Measurements from ENCODE around the gene CCDC90B. TPM values are rescaled to one million over a fixed set of nuclear protein-coding genes. Genes with fewer than 3 reads are reported as not detected.
"Not testable (repeated sequence)": the region's sequence is repeated elsewhere in the genome, so short reads cannot be mapped to it uniquely, and the experiment has no call there.

The CCDC90B gene
- total and polyA plus RNA-seq, 11 donors: 17.9 to 31.7 (median 26.7) TPM

DNA sequence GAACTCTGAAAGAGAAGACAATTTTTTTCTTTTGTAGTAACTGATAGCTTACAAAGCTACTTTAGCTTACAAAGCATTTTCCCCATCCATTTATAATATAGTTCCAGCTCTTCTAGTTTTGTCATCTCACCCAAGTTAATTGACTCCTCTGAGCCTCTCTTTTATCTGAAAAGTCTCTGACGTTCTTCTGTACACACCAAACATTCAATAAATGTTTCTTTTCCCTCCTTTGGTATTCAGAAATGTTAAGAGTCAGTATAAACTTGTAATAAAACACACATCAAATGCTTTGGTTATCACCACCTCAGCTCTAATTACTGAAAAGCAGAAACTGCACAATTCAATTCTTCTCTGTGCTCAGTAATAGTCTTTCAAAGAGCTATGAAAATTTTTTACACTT is 5.9 kb downstream of the CCDC90B start:
- no peaks in the 10 kb centered on the region for H3K27me3 ChIP-seq
- DNase-seq (no peak), ATAC-seq (no peak)
- 60 to 89% (median 63%) methylated on average over 1 of the region's 1 CpG for WGBS, 4 donors
- H3K36me3 ChIP-seq: peaks cover 0 to 54% (median 45%) of the 10 kb centered on the region in 9 donors
- H3K4me1 ChIP-seq: peaks cover 0 to 40% (median 26%) of the 10 kb centered on the region in 12 donors
- intact Hi-C loops (cut with DNase I): loop anchor here in 2 of 10 donors (10.0 kb wide), 1 partner anchor 375 kb away; the partner anchor contains the start of genes DDIAS (in 2 of the 2) and PRCP (in 2 of the 2)
- no peak overlapping the region for H3K4me3 ChIP-seq
- H3K9me3 ChIP-seq: no peaks in the 10 kb centered on the region
- no peak overlapping the region for H3K27ac ChIP-seq
- TF ChIP-seq POLR2A (IDR thresholded peaks at IDR 0.05): no peak
- TF ChIP-seq, protein P1, sequence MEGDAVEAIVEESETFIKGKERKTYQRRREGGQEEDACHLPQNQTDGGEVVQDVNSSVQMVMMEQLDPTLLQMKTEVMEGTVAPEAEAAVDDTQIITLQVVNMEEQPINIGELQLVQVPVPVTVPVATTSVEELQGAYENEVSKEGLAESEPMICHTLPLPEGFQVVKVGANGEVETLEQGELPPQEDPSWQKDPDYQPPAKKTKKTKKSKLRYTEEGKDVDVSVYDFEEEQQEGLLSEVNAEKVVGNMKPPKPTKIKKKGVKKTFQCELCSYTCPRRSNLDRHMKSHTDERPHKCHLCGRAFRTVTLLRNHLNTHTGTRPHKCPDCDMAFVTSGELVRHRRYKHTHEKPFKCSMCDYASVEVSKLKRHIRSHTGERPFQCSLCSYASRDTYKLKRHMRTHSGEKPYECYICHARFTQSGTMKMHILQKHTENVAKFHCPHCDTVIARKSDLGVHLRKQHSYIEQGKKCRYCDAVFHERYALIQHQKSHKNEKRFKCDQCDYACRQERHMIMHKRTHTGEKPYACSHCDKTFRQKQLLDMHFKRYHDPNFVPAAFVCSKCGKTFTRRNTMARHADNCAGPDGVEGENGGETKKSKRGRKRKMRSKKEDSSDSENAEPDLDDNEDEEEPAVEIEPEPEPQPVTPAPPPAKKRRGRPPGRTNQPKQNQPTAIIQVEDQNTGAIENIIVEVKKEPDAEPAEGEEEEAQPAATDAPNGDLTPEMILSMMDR (IDR thresholded peaks at IDR 0.05): no peak

DNA sequence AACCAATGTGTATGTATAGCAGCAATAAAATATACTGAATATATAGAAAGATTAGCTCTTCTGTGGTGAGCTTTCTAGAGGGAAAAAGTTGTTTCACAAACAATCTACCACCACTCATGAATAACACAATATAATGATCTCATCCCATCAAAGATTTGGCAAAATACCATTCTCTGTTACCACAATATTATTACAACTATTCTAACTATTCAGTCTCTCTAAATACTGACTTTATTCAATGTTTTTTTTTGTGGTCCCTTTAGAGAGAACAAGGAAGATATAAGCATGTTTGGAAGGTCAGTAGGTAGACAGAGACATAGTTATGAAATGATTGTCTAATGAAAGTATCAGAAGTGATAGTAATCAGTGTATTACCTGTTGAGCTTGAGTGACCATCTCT is 7.8 kb downstream of the CCDC90B start:
- Histone ChIP-seq H3K27me3 (no peaks in the 10 kb centered on the region), H3K36me3 (peaks cover 0 to 73% (median 64%) of the 10 kb centered on the region in 9 donors), H3K4me1 (peaks cover 0 to 21% (median 13%) of the 10 kb centered on the region in 12 donors), H3K9me3 (no peaks in the 10 kb centered on the region), H3K27ac (no peak overlapping the region), H3K4me3 (no peak overlapping the region)
- DNase-seq (no peak), ATAC-seq (no peak)
- TF ChIP-seq POLR2A (IDR thresholded peaks at IDR 0.05): no peak
- TF ChIP-seq, protein P1 (IDR thresholded peaks at IDR 0.05): no peak
- intact Hi-C loops (cut with DNase I): no loop called here

DNA sequence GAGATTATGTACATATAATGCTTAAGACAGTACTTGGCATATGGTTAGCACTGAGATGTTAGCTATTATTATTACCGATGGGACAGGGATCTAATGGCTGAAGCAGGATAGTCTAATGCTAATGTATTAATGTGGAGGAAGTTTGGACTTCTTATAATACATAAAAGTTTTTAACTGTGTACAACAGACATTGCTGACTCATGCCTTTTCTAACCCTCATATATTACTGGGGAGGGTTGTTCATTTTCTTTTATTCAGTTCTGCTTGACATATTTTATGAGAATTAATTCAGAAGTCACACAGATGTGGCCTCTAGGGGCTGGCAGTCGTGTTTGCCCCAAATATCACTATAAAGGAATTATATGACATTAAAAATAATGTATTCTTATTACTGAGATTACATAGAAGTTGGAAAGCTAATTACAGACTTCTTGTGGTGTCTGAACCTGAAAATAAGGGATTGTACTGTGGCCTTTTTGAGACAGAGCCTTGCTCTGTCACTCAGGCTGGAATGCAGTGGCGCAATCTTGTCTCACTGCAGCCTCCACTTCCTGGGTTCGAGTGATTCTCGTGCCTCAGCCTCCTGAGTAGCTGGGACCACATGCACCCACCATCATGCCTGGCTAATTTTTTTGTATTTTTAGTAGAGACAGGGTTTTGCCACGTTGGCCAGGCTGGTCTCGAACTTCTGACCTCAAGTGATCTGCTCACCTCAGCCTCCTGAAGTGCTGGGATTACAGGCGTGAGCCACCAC is 10.1 kb downstream of the CCDC90B start:
- DNase-seq (no peak), ATAC-seq (no peak)
- Histone ChIP-seq H3K9me3 (peaks cover 0 to 9% (median 0%) of the 10 kb centered on the region in 12 donors), H3K27me3 (no peaks in the 10 kb centered on the region), H3K27ac (no peak overlapping the region), H3K36me3 (peaks cover 0 to 96% (median 87%) of the 10 kb centered on the region in 9 donors), H3K4me3 (no peak overlapping the region), H3K4me1 (peaks cover 0 to 3% (median 0%) of the 10 kb centered on the region in 12 donors)
- 94 to 96% (median 94%) methylated on average over 7 to 8 of the region's 8 CpGs for WGBS, 4 donors
- TF ChIP-seq, protein P1 (IDR thresholded peaks at IDR 0.05): no peak
- TF ChIP-seq POLR2A (IDR thresholded peaks at IDR 0.05): no peak
- intact Hi-C loops (cut with DNase I): no loop called here

DNA sequence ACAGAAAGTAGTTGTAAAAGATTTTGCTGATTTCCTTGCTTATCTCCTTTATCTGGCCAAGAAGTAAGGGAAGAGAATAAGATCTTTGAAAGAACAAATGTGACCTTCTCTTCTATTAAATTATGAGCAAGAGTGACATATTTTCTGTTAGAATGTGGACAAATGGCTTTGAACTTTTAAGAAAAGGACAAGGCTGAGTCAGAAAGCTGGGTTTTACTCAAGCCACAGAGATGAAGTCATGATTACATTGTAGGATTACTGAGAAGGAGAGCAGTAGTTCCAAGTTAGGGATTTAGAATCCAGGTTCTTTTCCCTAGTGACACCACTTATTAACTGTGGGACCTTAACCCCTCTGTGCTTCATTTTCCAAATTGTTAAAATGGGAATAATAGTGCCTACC is 13.5 kb downstream of the CCDC90B start:
- no peaks in the 10 kb centered on the region for H3K27me3 ChIP-seq
- no peak for DNase-seq
- ATAC-seq: no peak
- H3K4me1 ChIP-seq: no peaks in the 10 kb centered on the region
- no peak overlapping the region for H3K27ac ChIP-seq
- peaks cover 0 to 88% (median 74%) of the 10 kb centered on the region in 9 donors for H3K36me3 ChIP-seq
- H3K9me3 ChIP-seq: peaks cover 0 to 10% (median 0%) of the 10 kb centered on the region in 12 donors
- TF ChIP-seq, protein P1 (IDR thresholded peaks at IDR 0.05): no peak
- no peak for TF ChIP-seq POLR2A (IDR thresholded peaks at IDR 0.05)
- intact Hi-C loops (cut with DNase I): no loop called here
- no peak overlapping the region for H3K4me3 ChIP-seq

DNA sequence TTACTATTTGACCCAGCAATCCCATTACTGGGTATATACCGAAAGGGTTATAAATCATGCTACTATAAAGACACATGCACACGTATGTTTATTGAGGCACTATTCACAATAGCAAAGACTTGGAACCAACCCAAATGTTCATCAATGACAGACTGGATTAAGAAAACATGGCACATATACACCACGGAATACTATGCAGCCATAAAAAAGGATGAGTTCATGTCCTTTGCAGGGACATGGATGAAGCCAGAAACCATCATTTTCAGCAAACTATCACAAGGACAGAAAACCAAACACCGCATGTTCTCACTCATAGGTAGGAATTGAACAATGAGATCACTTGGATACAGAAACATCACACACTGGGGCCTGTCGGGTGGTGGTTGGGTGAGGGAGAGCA is 14.4 kb downstream of the CCDC90B start:
- ATAC-seq; H3K4me1 ChIP-seq; intact Hi-C loops (cut with DNase I); DNase-seq; H3K27me3 ChIP-seq; H3K27ac ChIP-seq; H3K4me3 ChIP-seq: not testable (repeated sequence)
- H3K9me3 ChIP-seq: peaks cover 0 to 10% (median 0%) of the 10 kb centered on the region in 12 donors
- H3K36me3 ChIP-seq: peaks cover 0 to 86% (median 74%) of the 10 kb centered on the region in 9 donors
- WGBS, 4 donors: 95 to 99% (median 97%) methylated on average over 5 of the region's 5 CpGs

DNA sequence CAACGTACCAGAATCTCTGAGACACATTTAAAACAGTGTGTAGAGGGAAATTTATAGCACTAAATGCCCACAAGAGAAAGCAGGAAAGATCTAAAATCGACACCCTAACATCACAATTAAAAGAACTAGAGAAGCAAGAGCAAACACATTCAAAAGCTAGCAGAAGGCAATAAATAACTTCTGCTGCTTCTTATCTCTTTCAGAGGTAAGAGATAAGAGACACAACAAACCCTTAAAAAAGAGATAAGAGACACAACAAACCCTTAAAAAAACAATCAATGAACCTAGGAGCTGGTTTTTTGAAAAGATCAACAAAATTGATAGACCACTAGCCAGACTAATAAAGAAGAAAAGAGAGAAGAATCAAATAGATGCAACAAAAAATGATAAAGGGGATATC is 17.1 kb downstream of the CCDC90B start:
- H3K27me3 ChIP-seq; ATAC-seq; intact Hi-C loops (cut with DNase I); DNase-seq; H3K4me3 ChIP-seq; H3K4me1 ChIP-seq; H3K27ac ChIP-seq: not testable (repeated sequence)
- Histone ChIP-seq H3K36me3 (peaks cover 0 to 84% (median 71%) of the 10 kb centered on the region in 9 donors), H3K9me3 (peaks cover 0 to 10% (median 0%) of the 10 kb centered on the region in 12 donors)
- 47 to 74% (median 61%) methylated on average over 2 of the region's 2 CpGs for WGBS, 4 donors
